Measurements from ENCODE around the gene ZCCHC8. TPM values are rescaled to one million over a fixed set of nuclear protein-coding genes. Genes with fewer than 3 reads are reported as not detected.

ZCCHC8 gene
- total RNA-seq, 1 experiment from 2014 or later: 35.3 TPM

- Histone ChIP-seq H2AFZ (ENCODE audit: low read length) (no peak overlapping the region), H3K79me2 (ENCODE audit: low read length) (no peaks in the 10 kb centered on the region), H3K9me2 (replicated peaks; ENCODE audit: insufficient read depth, low read length) (no peaks in the 10 kb centered on the region), H3K27ac (ENCODE audit: low read length) (no peak overlapping the region), H3K4me1 (ENCODE audit: low read length) (no peaks in the 10 kb centered on the region), H3K27me3 (ENCODE audit: low read length) (no peaks in the 10 kb centered on the region), H3K4me3 (ENCODE audit: low read length) (no peak overlapping the region), H3K9ac (ENCODE audit: low read length) (no peak overlapping the region), H3K9me3 (ENCODE audit: low read length) (no peaks in the 10 kb centered on the region), H4K20me1 (ENCODE audit: insufficient read depth, low read depth, low read length) (no peaks in the 10 kb centered on the region), H3K4me2 (ENCODE audit: low read depth, low read length, poor library complexity, severe bottlenecking) (no peak overlapping the region), H3K36me3 (ENCODE audit: insufficient read depth, low read length) (no peaks in the 10 kb centered on the region)
- DNase-seq: no peak
These were observed 40.1 kb downstream of the ZCCHC8 start for GRCh38 chr12:122460641-122461040.

- no peaks in the 10 kb centered on the region for H3K4me1 ChIP-seq (ENCODE audit: low read length)
- no peak for DNase-seq
- H3K27ac ChIP-seq (ENCODE audit: low read length): no peak overlapping the region
- H4K20me1 ChIP-seq (ENCODE audit: insufficient read depth, low read depth, low read length): no peaks in the 10 kb centered on the region
- H3K27me3 ChIP-seq (ENCODE audit: low read length): no peaks in the 10 kb centered on the region
- no peaks in the 10 kb centered on the region for H3K79me2 ChIP-seq (ENCODE audit: low read length)
- H3K36me3 ChIP-seq (ENCODE audit: insufficient read depth, low read length): no peaks in the 10 kb centered on the region
- no peaks in the 10 kb centered on the region for H3K9me2 ChIP-seq (replicated peaks; ENCODE audit: insufficient read depth, low read length)
- no peak overlapping the region for H3K9ac ChIP-seq (ENCODE audit: low read length)
- no peak overlapping the region for H2AFZ ChIP-seq (ENCODE audit: low read length)
- no peaks in the 10 kb centered on the region for H3K9me3 ChIP-seq (ENCODE audit: low read length)
- no peak overlapping the region for H3K4me2 ChIP-seq (ENCODE audit: low read depth, low read length, poor library complexity, severe bottlenecking)
- no peak overlapping the region for H3K4me3 ChIP-seq (ENCODE audit: low read length)
These were observed 40.7 kb downstream of the ZCCHC8 start for GRCh38 chr12:122460061-122460460.

GRCh38 chr12:122459211-122459610 is 41.5 kb downstream of the ZCCHC8 start:
- Histone ChIP-seq H3K79me2 (ENCODE audit: low read length) (no peaks in the 10 kb centered on the region), H3K27ac (ENCODE audit: low read length) (no peak overlapping the region), H3K9me2 (replicated peaks; ENCODE audit: insufficient read depth, low read length) (no peaks in the 10 kb centered on the region), H2AFZ (ENCODE audit: low read length) (no peak overlapping the region), H3K4me3 (ENCODE audit: low read length) (no peak overlapping the region), H4K20me1 (ENCODE audit: insufficient read depth, low read depth, low read length) (no peaks in the 10 kb centered on the region), H3K4me2 (ENCODE audit: low read depth, low read length, poor library complexity, severe bottlenecking) (no peak overlapping the region), H3K9me3 (ENCODE audit: low read length) (no peaks in the 10 kb centered on the region), H3K9ac (ENCODE audit: low read length) (no peak overlapping the region), H3K27me3 (ENCODE audit: low read length) (no peaks in the 10 kb centered on the region), H3K36me3 (ENCODE audit: insufficient read depth, low read length) (no peaks in the 10 kb centered on the region), H3K4me1 (ENCODE audit: low read length) (no peaks in the 10 kb centered on the region)
- DNase-seq: no peak

- no peak for DNase-seq
- H3K27me3 ChIP-seq (ENCODE audit: low read length): no peaks in the 10 kb centered on the region
- no peaks in the 10 kb centered on the region for H4K20me1 ChIP-seq (ENCODE audit: insufficient read depth, low read depth, low read length)
- no peak overlapping the region for H3K27ac ChIP-seq (ENCODE audit: low read length)
- H3K9me3 ChIP-seq (ENCODE audit: low read length): no peaks in the 10 kb centered on the region
- no peak overlapping the region for H2AFZ ChIP-seq (ENCODE audit: low read length)
- H3K79me2 ChIP-seq (ENCODE audit: low read length): no peaks in the 10 kb centered on the region
- H3K9me2 ChIP-seq (replicated peaks; ENCODE audit: insufficient read depth, low read length): no peaks in the 10 kb centered on the region
- H3K4me2 ChIP-seq (ENCODE audit: low read depth, low read length, poor library complexity, severe bottlenecking): no peak overlapping the region
- H3K4me1 ChIP-seq (ENCODE audit: low read length): no peaks in the 10 kb centered on the region
- H3K9ac ChIP-seq (ENCODE audit: low read length): no peak overlapping the region
- no peaks in the 10 kb centered on the region for H3K36me3 ChIP-seq (ENCODE audit: insufficient read depth, low read length)
- H3K4me3 ChIP-seq (ENCODE audit: low read length): no peak overlapping the region
These were observed 42.4 kb downstream of the ZCCHC8 start for GRCh38 chr12:122458105-122459035.

GRCh38 chr12:122457627-122458026 is 43.1 kb downstream of the ZCCHC8 start:
- H3K27ac ChIP-seq (ENCODE audit: low read length): no peak overlapping the region
- DNase-seq: no peak
- H3K9me3 ChIP-seq (ENCODE audit: low read length): no peaks in the 10 kb centered on the region
- H3K4me2 ChIP-seq (ENCODE audit: low read depth, low read length, poor library complexity, severe bottlenecking): no peak overlapping the region
- no peak overlapping the region for H2AFZ ChIP-seq (ENCODE audit: low read length)
- no peak overlapping the region for H3K9ac ChIP-seq (ENCODE audit: low read length)
- no peaks in the 10 kb centered on the region for H3K36me3 ChIP-seq (ENCODE audit: insufficient read depth, low read length)
- H3K4me1 ChIP-seq (ENCODE audit: low read length): no peaks in the 10 kb centered on the region
- no peaks in the 10 kb centered on the region for H4K20me1 ChIP-seq (ENCODE audit: insufficient read depth, low read depth, low read length)
- H3K9me2 ChIP-seq (replicated peaks; ENCODE audit: insufficient read depth, low read length): no peaks in the 10 kb centered on the region
- H3K79me2 ChIP-seq (ENCODE audit: low read length): no peaks in the 10 kb centered on the region
- no peak overlapping the region for H3K4me3 ChIP-seq (ENCODE audit: low read length)
- no peaks in the 10 kb centered on the region for H3K27me3 ChIP-seq (ENCODE audit: low read length)

GRCh38 chr12:122454739-122455138 is 46.0 kb downstream of the ZCCHC8 start:
- no peaks in the 10 kb centered on the region for H4K20me1 ChIP-seq (ENCODE audit: insufficient read depth, low read depth, low read length)
- no peak overlapping the region for H3K4me2 ChIP-seq (ENCODE audit: low read depth, low read length, poor library complexity, severe bottlenecking)
- no peak overlapping the region for H3K4me3 ChIP-seq (ENCODE audit: low read length)
- H3K4me1 ChIP-seq (ENCODE audit: low read length): no peaks in the 10 kb centered on the region
- no peaks in the 10 kb centered on the region for H3K9me2 ChIP-seq (replicated peaks; ENCODE audit: insufficient read depth, low read length)
- H3K79me2 ChIP-seq (ENCODE audit: low read length): no peaks in the 10 kb centered on the region
- no peaks in the 10 kb centered on the region for H3K27me3 ChIP-seq (ENCODE audit: low read length)
- DNase-seq: no peak
- no peak overlapping the region for H3K9ac ChIP-seq (ENCODE audit: low read length)
- no peak overlapping the region for H3K27ac ChIP-seq (ENCODE audit: low read length)
- H2AFZ ChIP-seq (ENCODE audit: low read length): no peak overlapping the region
- H3K36me3 ChIP-seq (ENCODE audit: insufficient read depth, low read length): no peaks in the 10 kb centered on the region
- no peaks in the 10 kb centered on the region for H3K9me3 ChIP-seq (ENCODE audit: low read length)

- Histone ChIP-seq H3K27ac (ENCODE audit: low read length) (no peak overlapping the region), H3K9me2 (replicated peaks; ENCODE audit: insufficient read depth, low read length) (no peaks in the 10 kb centered on the region), H3K27me3 (ENCODE audit: low read length) (no peaks in the 10 kb centered on the region), H3K4me2 (ENCODE audit: low read depth, low read length, poor library complexity, severe bottlenecking) (no peak overlapping the region), H3K4me1 (ENCODE audit: low read length) (no peaks in the 10 kb centered on the region), H3K36me3 (ENCODE audit: insufficient read depth, low read length) (no peaks in the 10 kb centered on the region), H4K20me1 (ENCODE audit: insufficient read depth, low read depth, low read length) (no peaks in the 10 kb centered on the region), H3K9ac (ENCODE audit: low read length) (no peak overlapping the region), H3K9me3 (ENCODE audit: low read length) (no peaks in the 10 kb centered on the region), H2AFZ (ENCODE audit: low read length) (no peak overlapping the region), H3K4me3 (ENCODE audit: low read length) (no peak overlapping the region), H3K79me2 (ENCODE audit: low read length) (no peaks in the 10 kb centered on the region)
- no peak for DNase-seq
These were observed 46.4 kb downstream of the ZCCHC8 start for GRCh38 chr12:122454250-122454721.

- Histone ChIP-seq H3K4me1 (ENCODE audit: low read length) (no peaks in the 10 kb centered on the region), H3K36me3 (ENCODE audit: insufficient read depth, low read length) (no peaks in the 10 kb centered on the region), H3K4me3 (ENCODE audit: low read length) (no peak overlapping the region), H3K9me3 (ENCODE audit: low read length) (no peaks in the 10 kb centered on the region), H3K9ac (ENCODE audit: low read length) (no peak overlapping the region), H3K79me2 (ENCODE audit: low read length) (no peaks in the 10 kb centered on the region), H3K27ac (ENCODE audit: low read length) (no peak overlapping the region), H3K4me2 (ENCODE audit: low read depth, low read length, poor library complexity, severe bottlenecking) (no peak overlapping the region), H4K20me1 (ENCODE audit: insufficient read depth, low read depth, low read length) (no peaks in the 10 kb centered on the region), H2AFZ (ENCODE audit: low read length) (no peak overlapping the region), H3K27me3 (ENCODE audit: low read length) (no peaks in the 10 kb centered on the region), H3K9me2 (replicated peaks; ENCODE audit: insufficient read depth, low read length) (no peaks in the 10 kb centered on the region)
- DNase-seq: no peak
These were observed 47.9 kb downstream of the ZCCHC8 start for GRCh38 chr12:122452701-122453285.

Data from Karpas-422 (cell line).